ENCODE results near the gene HECTD1. TPM values are rescaled to one million over a fixed set of nuclear protein-coding genes. Genes with fewer than 3 reads are reported as not detected.

HECTD1 gene
- total RNA-seq, 1 donor = 266 TPM

GRCh38 chr14:31159682-31160296, 47.8 kb downstream of the HECTD1 start:
- no peak overlapping the region for H3K4me3 ChIP-seq (ENCODE audit: low read depth, low read length)
- TF ChIP-seq, protein P1, sequence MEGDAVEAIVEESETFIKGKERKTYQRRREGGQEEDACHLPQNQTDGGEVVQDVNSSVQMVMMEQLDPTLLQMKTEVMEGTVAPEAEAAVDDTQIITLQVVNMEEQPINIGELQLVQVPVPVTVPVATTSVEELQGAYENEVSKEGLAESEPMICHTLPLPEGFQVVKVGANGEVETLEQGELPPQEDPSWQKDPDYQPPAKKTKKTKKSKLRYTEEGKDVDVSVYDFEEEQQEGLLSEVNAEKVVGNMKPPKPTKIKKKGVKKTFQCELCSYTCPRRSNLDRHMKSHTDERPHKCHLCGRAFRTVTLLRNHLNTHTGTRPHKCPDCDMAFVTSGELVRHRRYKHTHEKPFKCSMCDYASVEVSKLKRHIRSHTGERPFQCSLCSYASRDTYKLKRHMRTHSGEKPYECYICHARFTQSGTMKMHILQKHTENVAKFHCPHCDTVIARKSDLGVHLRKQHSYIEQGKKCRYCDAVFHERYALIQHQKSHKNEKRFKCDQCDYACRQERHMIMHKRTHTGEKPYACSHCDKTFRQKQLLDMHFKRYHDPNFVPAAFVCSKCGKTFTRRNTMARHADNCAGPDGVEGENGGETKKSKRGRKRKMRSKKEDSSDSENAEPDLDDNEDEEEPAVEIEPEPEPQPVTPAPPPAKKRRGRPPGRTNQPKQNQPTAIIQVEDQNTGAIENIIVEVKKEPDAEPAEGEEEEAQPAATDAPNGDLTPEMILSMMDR (IDR thresholded peaks at IDR 0.05; ENCODE audit: insufficient read depth, low read length) = no peak
- DNase-seq (ENCODE audit: low read depth) = peak; percentile 52

DNA sequence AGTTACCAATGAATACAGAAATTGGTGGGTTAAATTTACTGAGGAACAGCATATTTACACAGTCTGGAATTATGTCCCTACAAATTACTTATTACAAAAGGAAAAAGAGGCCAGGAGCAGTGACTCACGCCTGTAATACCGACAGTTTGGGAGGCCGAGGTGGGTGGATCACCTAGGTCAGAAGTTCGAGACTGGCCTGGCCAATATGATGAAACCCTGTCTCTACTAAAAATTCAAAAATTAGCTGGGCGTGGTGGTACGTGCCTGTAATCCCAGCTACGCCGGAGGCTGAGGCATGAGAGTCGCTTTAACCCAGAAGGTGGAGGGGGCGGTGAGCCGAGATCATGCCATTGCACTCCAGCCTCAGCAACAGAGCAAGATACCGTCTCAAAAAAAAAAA, 52.6 kb downstream of the HECTD1 start:
- TF ChIP-seq, protein P1 (IDR thresholded peaks at IDR 0.05; ENCODE audit: insufficient read depth, low read length) = no peak
- H3K4me3 ChIP-seq (ENCODE audit: low read depth, low read length) = no peak overlapping the region
- peak; percentile 46 for DNase-seq (ENCODE audit: low read depth)

DNA sequence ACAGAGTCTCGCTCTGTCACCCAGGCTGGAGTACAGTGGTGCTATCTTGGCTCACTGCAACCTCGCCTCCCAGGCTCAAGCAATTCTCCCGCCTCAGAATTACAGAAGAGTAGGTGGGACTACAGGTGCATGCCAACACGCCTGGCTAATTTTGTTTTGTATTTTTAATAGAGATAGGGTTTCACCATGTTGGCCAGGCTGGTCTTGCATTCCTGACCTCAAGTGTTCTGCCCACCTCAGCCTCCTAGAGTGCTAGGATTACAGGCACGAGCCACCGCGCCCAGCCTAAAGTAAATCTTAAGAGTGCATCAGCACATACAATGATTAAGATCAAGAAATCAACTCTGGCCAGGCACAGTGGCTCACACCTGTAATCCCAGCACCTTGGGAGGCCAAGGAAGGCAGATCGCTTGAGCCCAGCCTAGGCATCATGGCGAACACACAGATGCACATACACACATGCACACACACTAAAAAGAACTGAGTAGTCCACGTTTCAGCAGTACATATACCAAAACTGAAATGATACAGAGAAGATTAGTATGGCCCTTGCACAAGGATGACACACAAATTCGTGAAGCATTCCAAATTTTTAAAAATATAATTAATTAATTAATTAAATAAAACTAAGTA, 65.0 kb downstream of the HECTD1 start:
- TF ChIP-seq, protein P1 (IDR thresholded peaks at IDR 0.05; ENCODE audit: insufficient read depth, low read length) = no peak
- DNase-seq (ENCODE audit: low read depth) = no peak
- no peak overlapping the region for H3K4me3 ChIP-seq (ENCODE audit: low read depth, low read length)

GRCh38 chr14:31139301-31139847, 68.2 kb downstream of the HECTD1 start:
- TF ChIP-seq, protein P1 (IDR thresholded peaks at IDR 0.05; ENCODE audit: insufficient read depth, low read length) = no peak
- no peak for DNase-seq (ENCODE audit: low read depth)
- no peak overlapping the region for H3K4me3 ChIP-seq (ENCODE audit: low read depth, low read length)

- DNase-seq (ENCODE audit: low read depth) = no peak
- TF ChIP-seq, protein P1 (IDR thresholded peaks at IDR 0.05; ENCODE audit: insufficient read depth, low read length) = no peak
- H3K4me3 ChIP-seq (ENCODE audit: low read depth, low read length) = no peak overlapping the region
Observed at GRCh38 chr14:31138301-31138700, 69.3 kb downstream of the HECTD1 start.

DNA sequence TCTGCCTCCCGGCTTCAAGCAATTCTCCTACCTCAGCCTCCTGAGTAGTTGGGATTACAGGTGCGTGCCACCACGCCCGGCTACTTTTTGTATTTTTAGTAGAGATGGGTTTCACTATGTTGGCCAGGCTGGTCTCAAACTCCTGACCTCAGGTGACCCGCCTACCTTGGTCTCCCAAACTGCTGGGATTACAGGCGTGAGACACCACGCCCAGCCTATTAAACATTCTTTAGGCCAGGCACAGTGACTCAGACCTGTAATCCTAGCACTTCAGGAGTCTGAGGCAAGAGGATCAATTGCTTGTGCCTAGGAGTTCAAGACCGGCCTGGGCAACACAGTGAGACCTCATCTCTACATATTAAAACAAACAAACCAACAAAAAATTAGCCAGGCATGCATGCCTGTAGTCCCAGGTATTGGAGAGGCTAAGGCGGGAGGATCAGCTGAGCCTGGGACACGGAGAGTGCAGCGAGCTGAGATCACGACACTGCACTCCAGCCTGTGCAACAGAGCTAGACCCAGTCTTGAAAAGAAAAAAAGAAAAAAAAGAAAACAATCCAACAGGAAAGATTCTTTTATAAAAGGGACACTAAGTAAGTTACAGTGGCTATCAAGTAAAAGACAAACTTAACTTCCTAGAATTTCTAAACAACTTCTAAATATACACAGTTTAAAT, 70.2 kb downstream of the HECTD1 start:
- H3K4me3 ChIP-seq (ENCODE audit: low read depth, low read length) = no peak overlapping the region
- TF ChIP-seq, protein P1 (IDR thresholded peaks at IDR 0.05; ENCODE audit: insufficient read depth, low read length) = no peak
- DNase-seq (ENCODE audit: low read depth) = no peak

Measured in fibroblast of the aortic adventitia (primary cell).